ENCODE measurements around the gene NLRP5.
A peak's percentile ranks its signal among the peaks of the same experiment; 100 is the strongest.
"Not testable (repeated sequence)": the region's sequence is repeated elsewhere in the genome, so short reads cannot be mapped to it uniquely, and the experiment has no call there.

The NLRP5 gene

GRCh38 chr19:56098731-56099568, 112.4 kb downstream of the NLRP5 start:
- no peak for DNase-seq (ENCODE audit: low spot score)

- DNase-seq (ENCODE audit: low spot score), result no peak
Measured at GRCh38 chr19:56099638-56100539, 113.3 kb downstream of the NLRP5 start.

GRCh38 chr19:56101095-56101494, 114.5 kb downstream of the NLRP5 start:
- no peak for DNase-seq (ENCODE audit: low spot score)

GRCh38 chr19:56101746-56102535, 115.4 kb downstream of the NLRP5 start:
- no peak for DNase-seq (ENCODE audit: low spot score)

GRCh38 chr19:56103027-56103614, 116.5 kb downstream of the NLRP5 start:
- DNase-seq (ENCODE audit: low spot score), result no peak

- DNase-seq (ENCODE audit: low spot score), result no peak
Measured at GRCh38 chr19:56104423-56104822, 117.8 kb downstream of the NLRP5 start.

GRCh38 chr19:56105090-56105701, 118.6 kb downstream of the NLRP5 start:
- peak; percentile 32 for DNase-seq (ENCODE audit: low spot score)

GRCh38 chr19:56105831-56106396, 119.3 kb downstream of the NLRP5 start:
- not testable (repeated sequence) for DNase-seq (ENCODE audit: low spot score)

GRCh38 chr19:56106397-56106849, 119.8 kb downstream of the NLRP5 start:
- no peak for DNase-seq (ENCODE audit: low spot score)

- DNase-seq (ENCODE audit: low spot score), result no peak
Measured at GRCh38 chr19:56106993-56107392, 120.4 kb downstream of the NLRP5 start.

GRCh38 chr19:56107626-56108351, 121.2 kb downstream of the NLRP5 start:
- DNase-seq (ENCODE audit: low spot score), result no peak

- DNase-seq (ENCODE audit: low spot score), result no peak
Measured at GRCh38 chr19:56108447-56109195, 122.0 kb downstream of the NLRP5 start.

- no peak for DNase-seq (ENCODE audit: low spot score)
Measured at GRCh38 chr19:56109226-56109625, 122.7 kb downstream of the NLRP5 start.

GRCh38 chr19:56110515-56111448, 124.2 kb downstream of the NLRP5 start:
- no peak for DNase-seq (ENCODE audit: low spot score)

Measured in activated CD4-positive, alpha-beta T cell treated with anti-CD3 and anti-CD28 coated beads, Interleukin-2, Interleukin-4, amounts not matched to agents 100 ng/mL and 50 ng/mL, durations not matched to agents 16 hours and 8 hours (primary cell).